ENCODE results near the gene C9orf152.
"Not testable (repeated sequence)": the region's sequence is repeated elsewhere in the genome, so short reads cannot be mapped to it uniquely, and the experiment has no call there.

Gene C9orf152

DNA sequence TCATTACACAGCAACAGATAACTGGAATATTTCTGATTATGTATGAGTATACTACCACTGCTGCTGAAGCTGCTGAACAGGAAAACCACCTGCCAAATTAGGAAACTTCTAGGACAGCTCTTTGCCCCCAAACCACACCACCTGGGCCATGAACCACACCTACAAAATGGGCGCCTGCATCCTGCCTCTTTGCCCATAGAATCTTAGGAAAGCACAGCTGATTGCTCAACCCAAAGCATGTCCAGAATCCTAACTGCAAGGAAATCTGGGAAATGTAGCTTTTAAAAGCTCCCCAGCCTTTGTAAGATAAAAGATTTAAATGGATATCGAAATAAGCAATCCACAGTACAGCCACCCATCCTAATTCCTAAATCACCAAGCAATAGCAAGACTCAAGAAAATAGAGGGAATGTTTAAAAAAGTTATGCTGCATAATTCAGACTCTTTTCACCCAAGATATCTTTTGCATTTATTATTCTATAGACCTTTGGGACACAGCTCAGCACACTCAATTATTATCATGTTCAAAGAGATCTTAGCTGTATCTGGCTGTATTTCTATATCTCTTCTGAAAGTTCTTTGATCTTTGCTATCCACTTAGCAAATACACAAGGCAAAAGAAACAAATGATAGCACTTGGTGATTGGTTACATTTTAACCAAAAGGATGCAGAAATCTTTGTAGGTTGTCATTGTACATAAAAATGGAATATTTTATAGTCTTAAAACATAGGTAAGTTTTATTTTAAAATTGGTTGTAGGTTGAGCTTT is 6.8 kb upstream of the C9orf152 start:
- DNase-seq (ENCODE audit: low spot score) = no peak

DNA sequence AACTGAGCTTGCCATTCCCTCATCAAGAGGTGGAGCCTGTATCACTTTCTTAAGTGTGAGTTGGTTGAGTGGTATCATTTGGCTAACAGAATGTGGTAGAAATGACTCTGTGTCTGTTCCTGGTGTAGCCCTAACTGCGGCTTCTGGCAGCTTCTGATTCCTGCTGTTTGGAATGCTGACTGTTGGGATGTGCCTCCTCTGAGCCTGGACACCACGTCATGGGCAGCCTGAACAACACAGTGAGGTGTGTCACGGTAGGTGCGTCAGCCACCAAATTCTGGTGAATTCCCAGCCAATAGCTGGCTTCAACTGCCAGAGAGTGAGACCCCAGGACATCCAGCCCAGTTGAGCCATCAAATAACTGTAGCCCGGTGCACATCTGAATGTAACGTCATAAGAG is 6.1 kb upstream of the C9orf152 start:
- no peak for DNase-seq (ENCODE audit: low spot score)

DNA sequence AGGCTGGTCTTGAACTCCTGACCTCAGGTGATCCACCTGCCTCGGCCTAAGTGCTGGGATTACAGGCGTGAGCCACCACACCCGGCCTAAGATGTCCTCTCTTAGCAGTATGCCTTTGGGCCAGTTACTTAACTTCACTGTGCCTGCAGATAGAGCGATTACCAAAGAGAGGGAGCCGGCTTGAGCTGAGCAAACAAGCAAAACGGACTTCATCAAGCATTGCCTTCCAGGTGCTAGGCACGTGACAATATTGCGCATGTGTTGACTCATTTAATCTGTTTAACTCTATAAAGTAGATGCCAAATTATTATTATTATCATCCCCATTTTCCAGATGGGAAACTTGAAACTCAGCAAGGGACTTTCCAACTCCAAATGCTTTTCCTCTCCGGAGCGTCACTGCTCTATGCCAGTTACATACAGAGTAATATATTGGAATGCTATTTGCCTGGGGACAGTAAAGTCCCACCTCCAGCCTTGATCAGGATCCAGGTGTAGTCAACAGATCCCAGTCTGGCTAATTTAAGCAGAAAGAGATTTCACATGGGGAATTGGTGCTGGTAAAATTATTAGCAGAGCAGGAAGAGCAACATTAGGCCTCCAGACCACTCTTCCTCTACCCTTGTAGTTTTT is 5.6 kb upstream of the C9orf152 start:
- DNase-seq (ENCODE audit: low spot score) = no peak

DNA sequence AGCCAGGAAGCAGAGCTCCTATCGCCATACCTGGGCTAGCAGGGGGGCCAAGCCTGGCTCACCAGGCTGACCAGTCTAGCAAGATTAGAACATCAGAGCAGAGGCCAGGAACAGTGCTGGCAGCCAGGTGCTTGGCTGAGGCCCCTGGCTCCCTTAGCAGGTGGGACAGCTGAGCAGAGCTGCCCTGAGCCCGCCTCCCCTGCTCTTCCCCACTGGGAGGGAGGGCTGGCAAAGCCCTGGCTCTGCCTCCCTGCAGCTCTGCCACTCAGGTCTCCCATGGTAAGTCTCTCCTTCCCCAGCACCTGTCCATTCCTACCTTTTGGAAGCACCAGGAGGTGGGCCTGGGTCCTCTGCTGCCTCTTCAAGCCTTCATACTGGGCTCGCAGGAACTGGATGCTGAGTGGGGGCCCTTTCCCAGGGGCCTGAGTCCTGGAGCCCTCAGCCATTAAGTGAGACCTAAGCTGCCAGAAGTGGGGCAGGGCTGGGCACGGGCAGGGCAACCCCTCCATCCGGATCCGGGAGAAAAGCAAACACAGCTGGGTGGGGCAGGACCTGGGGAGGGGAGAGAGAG is 803 bp downstream of the C9orf152 start:
- DNase-seq (ENCODE audit: low spot score) = no peak

DNA sequence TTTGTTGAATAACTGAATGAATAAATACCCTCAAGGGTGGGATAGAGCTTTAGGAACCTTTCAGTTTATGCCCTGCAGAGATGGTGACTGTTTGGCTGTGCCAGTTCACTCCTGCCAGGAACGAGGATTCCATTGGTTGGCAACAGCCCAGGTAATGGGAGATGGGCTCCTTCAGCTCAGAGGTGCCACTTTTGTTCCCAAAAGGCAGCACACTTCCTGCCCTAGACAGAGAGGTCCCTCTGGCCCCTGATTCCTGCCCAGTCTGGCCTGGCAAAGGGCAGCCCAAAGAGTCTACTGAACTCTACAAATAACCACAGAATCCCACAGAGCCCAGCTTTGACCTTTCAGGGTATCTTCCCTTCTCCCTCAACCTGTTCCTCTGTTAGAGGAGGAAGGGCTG is 1.6 kb downstream of the C9orf152 start:
- no peak for DNase-seq (ENCODE audit: low spot score)

DNA sequence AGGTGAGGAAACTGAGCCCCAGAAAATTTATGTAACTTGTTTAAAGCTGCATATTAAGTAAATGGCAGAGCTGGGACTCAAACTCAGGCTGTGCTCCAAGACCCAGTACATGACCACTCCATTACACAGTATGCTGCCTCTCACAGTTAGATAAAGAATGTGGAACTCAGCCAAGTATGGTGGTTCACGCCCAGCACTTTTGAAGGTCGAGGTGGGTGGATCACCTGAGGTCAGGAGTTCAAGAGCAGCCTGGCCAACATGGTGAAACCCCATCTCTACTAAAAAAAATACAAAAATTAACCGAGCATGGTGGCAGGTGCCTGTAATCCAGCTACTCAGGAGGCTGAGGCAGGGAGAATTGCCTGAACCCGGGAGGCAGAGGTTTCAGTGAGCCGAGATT is 2.3 kb downstream of the C9orf152 start:
- not testable (repeated sequence) for DNase-seq (ENCODE audit: low spot score)

DNA sequence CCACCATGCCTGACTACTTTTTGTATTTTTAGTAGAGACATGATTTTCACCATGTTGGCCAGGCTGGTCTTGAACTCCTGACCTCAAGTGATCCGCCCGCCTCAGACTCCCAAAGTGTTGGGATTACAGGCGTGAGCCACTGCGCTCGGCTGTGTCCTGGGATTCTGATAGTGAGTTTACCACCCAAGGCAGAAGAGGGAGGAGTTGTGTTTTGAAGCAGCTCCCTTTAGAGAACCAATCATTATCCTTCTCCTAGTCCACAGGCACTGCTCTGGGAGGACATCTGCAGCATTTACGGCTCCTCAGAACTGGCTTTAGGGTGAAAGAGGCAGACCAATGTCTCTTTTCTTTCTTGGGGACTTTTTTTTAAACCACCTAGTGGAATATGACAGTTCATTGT is 5.7 kb downstream of the C9orf152 start:
- no peak for DNase-seq (ENCODE audit: low spot score)

DNA sequence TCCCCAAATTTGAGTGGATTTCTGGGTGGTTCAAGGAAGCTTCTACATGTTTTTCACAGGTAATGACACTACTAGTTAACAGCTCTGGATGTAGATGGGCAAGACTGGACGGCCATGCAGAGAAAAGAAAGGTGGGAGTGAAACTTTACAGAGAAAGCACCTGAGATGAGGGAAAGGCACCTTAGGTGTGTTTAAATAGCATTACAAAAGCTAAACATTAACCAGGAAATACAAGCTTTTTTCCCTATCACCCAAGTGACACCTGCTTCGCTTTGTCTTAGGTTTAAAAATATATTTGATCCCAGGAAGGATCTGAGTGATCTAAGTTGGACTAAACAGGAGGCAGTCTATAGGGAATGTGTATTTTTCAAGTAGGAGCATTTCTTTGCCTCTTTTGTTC is 8.3 kb downstream of the C9orf152 start:
- no peak for DNase-seq (ENCODE audit: low spot score)

DNA sequence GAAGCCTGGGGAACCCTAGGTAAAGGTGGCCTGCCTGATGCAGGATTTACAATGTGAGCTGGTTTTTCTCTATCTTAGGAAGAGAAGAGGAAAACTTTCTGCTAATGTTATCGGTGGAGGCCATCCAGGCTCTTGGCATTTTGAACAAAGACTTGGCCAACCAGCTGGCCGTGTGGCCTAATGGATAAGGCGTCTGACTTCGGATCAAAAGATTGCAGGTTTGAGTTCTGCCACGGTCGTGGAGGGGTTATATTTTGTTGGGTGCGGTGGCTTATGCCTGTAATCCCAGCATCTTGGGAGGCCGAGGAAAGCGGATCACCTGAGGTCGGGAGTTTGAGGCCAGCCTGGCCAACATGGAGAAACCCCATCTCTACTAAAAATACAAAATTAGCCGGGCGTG is 9.6 kb downstream of the C9orf152 start:
- no peak for DNase-seq (ENCODE audit: low spot score)

DNA sequence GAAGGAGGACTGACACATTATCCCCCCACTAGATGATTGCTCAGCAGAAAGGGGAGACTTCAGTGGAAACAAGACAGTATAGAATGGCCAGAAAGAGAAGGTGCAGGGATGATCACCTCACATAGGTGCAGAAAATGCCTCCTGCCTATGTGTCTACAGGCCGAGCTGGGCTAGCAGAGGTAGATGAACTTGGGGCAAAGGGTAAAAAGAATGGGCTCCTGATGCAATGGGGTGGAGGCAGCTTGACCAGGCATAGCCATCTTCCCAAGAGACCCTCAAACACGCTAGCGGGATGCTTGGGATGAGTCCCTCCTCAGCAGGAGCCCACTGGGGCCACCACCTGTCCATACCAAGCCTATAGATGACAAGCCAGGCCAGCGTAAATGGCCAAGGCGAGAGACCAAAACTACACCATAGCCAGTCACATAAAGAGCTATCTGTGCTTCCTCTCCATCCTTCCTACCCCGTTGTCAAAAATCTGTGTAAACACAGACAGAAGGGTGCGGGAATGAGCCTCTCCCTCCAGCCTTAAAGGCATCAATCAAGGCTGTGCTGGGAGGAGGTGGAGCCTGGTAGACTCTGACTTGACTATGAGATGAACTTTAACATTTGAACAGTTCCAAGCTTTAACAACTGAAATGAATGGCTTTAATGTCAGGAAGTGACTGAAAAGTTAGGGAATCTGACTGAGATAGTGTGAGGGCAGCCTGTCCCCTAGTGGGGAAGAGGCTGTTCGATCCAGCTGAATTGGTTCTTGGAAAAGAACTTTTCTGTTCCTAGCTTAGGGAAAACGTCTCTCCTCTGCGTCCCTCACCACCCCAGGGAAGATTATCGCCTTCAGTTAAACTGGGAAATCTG is 10.4 kb downstream of the C9orf152 start:
- no peak for DNase-seq (ENCODE audit: low spot score)

DNA sequence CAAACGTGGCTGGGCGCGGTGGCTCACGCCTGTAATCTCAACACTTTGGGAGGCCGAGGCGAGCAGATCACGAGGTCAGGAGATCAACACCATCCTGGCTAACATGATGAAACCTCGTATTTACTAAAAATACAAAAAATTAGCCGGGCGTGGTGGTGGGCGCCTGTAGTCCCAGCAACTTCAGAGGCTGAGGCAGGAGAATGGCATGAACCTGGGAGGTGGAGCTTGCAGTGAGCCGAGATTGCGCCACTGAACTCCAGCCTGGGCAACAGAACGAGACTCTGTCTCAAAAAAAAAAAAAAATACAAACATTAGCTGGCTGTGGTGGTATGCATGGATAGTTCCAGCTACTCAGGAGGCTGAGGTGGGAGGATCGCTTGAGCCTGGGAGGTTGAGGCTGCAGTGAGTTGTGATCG is 11.9 kb downstream of the C9orf152 start:
- DNase-seq (ENCODE audit: low spot score) = not testable (repeated sequence)

DNA sequence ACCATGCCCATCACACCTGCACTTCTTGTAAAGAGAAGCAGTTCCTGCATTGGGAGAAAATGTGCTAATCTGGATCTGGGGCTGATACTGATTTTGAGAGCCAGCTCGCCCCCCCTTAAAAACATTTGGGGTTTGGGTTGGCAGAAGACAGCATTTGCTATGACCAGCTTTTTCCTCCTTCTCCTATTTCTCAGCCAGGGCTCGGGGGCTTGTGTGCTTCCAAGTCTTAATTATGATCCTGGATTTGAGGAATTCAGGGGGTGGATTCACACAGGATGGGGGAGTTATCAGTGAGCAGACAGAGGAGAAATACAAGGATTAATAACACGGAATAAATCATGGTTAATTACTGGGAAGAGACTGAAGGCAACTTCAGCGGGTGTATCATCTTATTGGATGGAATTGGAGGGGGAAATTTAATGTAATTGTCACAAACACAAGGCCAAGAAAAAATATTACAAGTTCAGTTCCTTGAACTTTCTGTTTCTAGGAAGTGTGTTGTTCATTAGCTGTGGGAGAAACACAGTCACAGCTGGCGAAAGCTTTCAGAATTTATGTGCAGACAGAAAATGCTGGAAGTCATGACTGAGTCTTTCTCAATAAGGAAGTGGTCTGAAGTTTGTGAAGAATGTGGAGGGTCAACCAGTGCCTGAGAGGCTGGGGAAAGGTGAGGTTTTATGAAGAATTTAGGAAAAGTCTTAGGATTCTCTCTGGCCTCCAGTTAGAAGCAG is 15.3 kb downstream of the C9orf152 start:
- no peak for DNase-seq (ENCODE audit: low spot score)

DNA sequence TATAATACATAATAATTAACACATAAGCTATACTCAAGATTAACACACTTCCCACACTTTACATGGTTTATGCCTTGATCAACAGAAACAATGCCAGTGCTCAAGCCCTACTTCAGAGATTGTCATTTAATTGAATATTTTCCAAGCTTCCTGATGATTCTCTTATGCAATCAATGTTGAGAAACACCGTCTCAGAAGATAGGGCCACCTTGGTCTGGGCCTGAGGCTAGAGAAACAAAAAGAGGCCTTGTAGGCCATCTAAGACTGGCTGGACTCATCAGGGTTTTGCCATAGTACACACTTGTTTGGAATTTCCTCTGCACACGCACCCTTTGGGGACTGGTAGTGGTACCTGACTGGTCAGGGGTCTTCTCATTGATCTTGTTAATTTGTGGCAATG is 16.3 kb downstream of the C9orf152 start:
- DNase-seq (ENCODE audit: low spot score) = no peak

DNA sequence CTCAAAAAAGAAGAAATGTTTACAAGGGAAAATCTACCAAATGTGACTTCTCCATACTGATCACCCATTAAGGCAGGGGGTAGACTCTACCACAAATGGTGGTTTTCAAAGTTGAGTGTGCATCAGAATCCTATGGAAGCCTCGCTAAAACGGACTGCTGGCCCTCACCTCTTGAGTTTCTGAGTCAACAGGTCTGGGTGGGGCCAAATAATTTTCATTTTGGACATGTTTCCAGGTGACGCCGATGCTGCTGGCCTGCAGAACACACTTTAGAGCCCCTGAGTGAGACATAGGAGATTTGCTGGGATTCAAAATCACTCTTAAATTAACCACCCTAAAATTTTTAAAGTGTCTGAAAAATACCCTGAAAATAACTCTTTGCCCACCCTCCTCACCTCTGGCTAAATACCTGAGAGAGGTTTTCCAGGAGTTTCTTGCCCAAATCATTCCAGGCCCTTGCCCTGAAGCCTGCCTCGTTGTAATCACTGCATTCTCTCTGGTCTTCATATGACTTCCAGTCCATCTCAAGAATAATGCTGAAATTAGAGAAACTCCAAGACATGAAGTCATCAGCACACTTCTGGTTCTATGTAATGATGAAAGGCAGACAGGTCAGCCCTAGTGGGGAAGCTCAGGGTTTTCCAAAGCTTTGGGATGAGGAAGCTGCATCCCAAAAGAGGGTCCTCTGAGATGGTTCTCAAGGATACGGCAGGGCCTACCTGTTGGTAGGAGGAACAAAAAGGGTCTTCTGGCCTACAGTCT is 18.2 kb downstream of the C9orf152 start:
- DNase-seq (ENCODE audit: low spot score) = no peak

DNA sequence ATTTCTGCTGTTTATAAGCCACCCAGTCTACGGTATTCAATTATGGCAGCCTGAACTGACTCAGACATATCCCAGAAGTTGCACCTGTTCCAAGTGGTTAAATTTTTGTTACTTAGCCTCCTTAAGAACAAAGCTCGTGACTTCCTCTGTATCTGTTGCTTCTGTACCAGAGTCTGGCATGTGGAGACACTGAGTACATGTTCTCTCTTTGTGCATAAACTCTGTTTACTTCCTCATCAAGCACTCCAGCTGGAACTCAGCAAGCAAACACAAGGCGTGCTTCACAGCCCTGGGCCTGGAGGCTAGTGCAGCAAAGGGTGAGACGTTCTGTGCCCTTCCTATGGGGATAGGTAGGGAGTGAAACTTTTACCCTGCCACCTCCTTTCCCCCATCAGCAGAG is 19.0 kb downstream of the C9orf152 start:
- DNase-seq (ENCODE audit: low spot score) = no peak

DNA sequence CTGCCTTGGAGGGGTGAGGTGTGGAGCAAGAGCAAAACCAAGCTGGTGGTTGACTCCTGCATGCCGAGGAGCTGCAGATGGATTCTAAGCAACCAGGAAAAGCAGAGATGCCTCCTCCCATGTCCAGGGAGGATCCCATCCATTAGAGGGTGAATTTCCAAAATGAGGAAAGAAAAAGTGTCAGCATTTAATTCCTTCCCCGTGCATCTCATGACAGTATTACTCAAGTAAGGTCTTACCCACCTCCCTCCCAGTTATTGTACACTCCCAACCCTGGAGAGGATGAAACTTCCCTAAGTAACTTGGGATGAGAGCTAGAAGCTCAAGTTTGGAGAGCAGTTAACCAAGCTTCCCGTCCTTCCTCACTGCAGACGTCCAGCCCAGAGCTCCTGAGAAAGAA is 19.9 kb downstream of the C9orf152 start:
- no peak for DNase-seq (ENCODE audit: low spot score)

DNA sequence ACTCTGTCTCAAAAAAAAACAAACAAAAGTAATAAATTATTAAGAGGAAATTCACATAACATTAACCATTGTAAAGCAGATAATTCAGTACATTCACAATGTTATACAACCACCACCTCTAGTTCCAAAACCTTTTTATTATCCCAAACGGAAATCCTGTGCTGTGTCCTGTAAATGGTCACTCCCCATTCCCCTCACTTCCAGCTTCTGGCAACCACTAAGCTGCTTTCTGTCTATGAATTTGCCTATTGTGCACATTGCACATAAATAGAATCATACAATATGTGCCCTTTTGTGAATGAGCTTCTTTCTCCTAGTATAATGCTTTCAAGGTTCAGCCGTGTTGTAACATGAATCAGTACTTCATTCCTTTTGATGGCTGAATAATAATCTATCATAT is 20.8 kb downstream of the C9orf152 start:
- no peak for DNase-seq (ENCODE audit: low spot score)

DNA sequence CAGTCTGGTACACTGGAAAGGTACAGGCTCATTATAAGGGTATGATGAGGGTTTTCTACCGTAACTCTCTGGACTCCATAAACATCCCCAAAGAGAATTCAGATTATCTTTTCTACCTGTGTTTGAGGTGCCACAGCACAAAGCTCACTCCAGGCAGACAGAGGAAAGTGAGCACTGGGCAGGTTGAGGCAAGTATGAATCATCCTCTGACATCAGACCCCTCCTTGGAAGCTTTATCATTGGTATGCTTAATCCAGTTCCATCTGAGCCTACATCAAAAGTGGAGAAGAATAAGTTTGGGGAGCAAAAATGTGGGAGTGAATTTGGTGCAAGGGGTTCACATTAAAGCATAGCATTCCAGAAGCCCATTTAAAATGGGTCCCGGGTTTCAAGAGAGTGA is 21.7 kb downstream of the C9orf152 start:
- DNase-seq (ENCODE audit: low spot score) = no peak

DNA sequence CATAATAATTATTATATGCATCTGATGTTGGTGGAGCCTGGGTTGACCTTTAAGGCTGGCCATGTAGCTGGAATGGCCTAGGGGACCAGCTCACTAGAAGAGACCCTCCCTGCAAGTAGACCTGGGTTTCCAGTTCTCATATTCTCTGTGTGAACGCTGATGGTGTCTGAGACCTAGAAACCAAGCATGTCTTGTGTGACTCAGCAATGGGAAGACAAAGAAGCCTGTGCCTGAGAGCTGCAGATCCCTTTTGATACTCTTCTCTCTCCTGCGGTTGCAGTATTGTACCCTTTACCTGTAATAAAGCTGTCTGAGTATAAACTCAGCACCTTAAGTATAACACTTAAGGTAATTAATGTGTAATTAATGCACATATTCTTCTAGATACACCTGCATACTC is 22.2 kb downstream of the C9orf152 start:
- DNase-seq (ENCODE audit: low spot score) = no peak

DNA sequence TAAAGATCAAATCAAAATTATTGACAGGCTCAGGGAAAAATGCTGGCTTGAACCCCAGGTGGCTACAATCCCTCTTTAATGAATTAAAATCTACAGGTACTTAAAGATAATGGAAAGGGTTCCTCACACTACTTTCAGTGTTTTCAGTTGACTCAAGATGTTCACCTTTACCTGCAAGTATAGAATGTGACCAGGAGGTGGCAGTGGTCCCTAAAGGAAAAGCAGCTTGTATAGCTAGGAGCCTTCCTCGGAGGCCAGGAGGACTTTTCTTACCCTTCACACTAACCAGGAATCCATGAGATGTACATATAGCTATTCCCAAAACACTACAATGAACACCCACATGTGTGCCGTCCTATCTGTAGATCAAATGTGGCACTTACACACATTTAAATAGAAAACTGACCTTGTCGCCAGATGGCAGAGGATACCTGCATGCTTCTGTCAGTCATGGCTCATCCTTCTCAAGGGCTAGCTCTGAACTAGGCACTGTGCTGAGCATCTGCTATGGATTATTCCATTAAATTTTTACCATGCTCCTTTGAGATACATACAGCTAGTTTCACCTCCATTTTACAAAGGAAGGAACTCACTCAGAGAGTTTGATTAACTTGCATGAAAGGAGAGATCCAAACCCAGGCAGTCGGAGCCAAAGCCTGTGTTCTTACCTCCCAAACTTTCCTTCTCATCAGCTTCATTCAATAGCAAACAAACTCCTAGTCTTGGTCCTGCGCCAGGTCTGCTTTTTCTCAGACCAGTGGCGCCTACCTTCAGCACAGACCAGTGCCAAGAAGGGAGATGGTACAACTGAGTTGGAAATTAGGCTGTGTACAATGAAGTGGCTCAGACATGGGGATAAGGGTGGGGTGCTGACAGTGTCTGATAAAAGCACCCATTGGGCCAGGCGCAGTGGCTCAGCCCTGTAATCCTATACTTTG is 24.5 kb downstream of the C9orf152 start:
- peak; percentile 60 for DNase-seq (ENCODE audit: low spot score)
